Renal cortex interstitium (tissue), 15 donors: ENCODE data around the gene CYTH1. TPM values are rescaled to one million over a fixed set of nuclear protein-coding genes. Genes with fewer than 3 reads are reported as not detected.

Experiments used
- DNase-seq, 11 donors: peaks; one replicate each; pipeline ENCODE4 v3.0.0-alpha.2; 2013; ENCODE audit warnings: low read depth in 9 of 11, low spot score in 4 of 11; ENCODE audit errors: extremely low read depth in 1 of 11
- long read RNA-seq, 16 experiments: transcript quantifications; one replicate each; lab custom pipeline, GENCODE V29; 2026
- polyA plus RNA-seq, 3 donors: library from polyadenylated mRNA; unstranded; fragments of 120-200 nt; gene quantifications; one replicate each; pipeline ENCODE4 v1.2.1, GENCODE V29; 2013; ENCODE audit not compliant: insufficient read length in 3 of 3

CYTH1 gene
- polyA plus RNA-seq: 10 to 100 TPM; 23.1 to 26.3 (median 23.2) TPM
- long read RNA-seq, donor 1, full-length matches to known transcripts: 6 of 6 reads
- long read RNA-seq, donor 1, partial matches to known transcripts: 0 of 6 reads
- long read RNA-seq, donor 1, other reads (novel, unspliced or antisense): 0 of 6 reads
- long read RNA-seq, donor 2, full-length matches to known transcripts: 10 of 16 reads
- long read RNA-seq, donor 2, partial matches to known transcripts: 6 of 16 reads
- long read RNA-seq, donor 2, other reads (novel, unspliced or antisense): 0 of 16 reads
- long read RNA-seq, donor 3, full-length matches to known transcripts: 7 of 7 reads
- long read RNA-seq, donor 3, partial matches to known transcripts: 0 of 7 reads
- long read RNA-seq, donor 3, other reads (novel, unspliced or antisense): 0 of 7 reads
- long read RNA-seq, donor 4, full-length matches to known transcripts: 10 of 10 reads
- long read RNA-seq, donor 4, partial matches to known transcripts: 0 of 10 reads
- long read RNA-seq, donor 4, other reads (novel, unspliced or antisense): 0 of 10 reads
- long read RNA-seq, donor 5: 0 reads
- long read RNA-seq, donor 6, full-length matches to known transcripts: 13 of 13 reads
- long read RNA-seq, donor 6, partial matches to known transcripts: 0 of 13 reads
- long read RNA-seq, donor 6, other reads (novel, unspliced or antisense): 0 of 13 reads
- long read RNA-seq, donor 7, full-length matches to known transcripts: 8 of 8 reads
- long read RNA-seq, donor 7, partial matches to known transcripts: 0 of 8 reads
- long read RNA-seq, donor 7, other reads (novel, unspliced or antisense): 0 of 8 reads
- long read RNA-seq, donor 8: 0 reads
- long read RNA-seq, donor 9, full-length matches to known transcripts: 4 of 4 reads
- long read RNA-seq, donor 9, partial matches to known transcripts: 0 of 4 reads
- long read RNA-seq, donor 9, other reads (novel, unspliced or antisense): 0 of 4 reads
- long read RNA-seq, donor 10, full-length matches to known transcripts: 4 of 4 reads
- long read RNA-seq, donor 10, partial matches to known transcripts: 0 of 4 reads
- long read RNA-seq, donor 10, other reads (novel, unspliced or antisense): 0 of 4 reads
- long read RNA-seq, donor 11, full-length matches to known transcripts: 14 of 14 reads
- long read RNA-seq, donor 11, partial matches to known transcripts: 0 of 14 reads
- long read RNA-seq, donor 11, other reads (novel, unspliced or antisense): 0 of 14 reads
- long read RNA-seq, donor 12, full-length matches to known transcripts: 5 of 5 reads
- long read RNA-seq, donor 12, partial matches to known transcripts: 0 of 5 reads
- long read RNA-seq, donor 12, other reads (novel, unspliced or antisense): 0 of 5 reads
- long read RNA-seq, donor 13: 0 reads
- long read RNA-seq, donor 14, full-length matches to known transcripts: 5 of 5 reads
- long read RNA-seq, donor 14, partial matches to known transcripts: 0 of 5 reads
- long read RNA-seq, donor 14, other reads (novel, unspliced or antisense): 0 of 5 reads
- long read RNA-seq, donor 15, full-length matches to known transcripts: 4 of 4 reads
- long read RNA-seq, donor 15, partial matches to known transcripts: 0 of 4 reads
- long read RNA-seq, donor 15, other reads (novel, unspliced or antisense): 0 of 4 reads
- long read RNA-seq, donor 16, full-length matches to known transcripts: 31 of 31 reads
- long read RNA-seq, donor 16, partial matches to known transcripts: 0 of 31 reads
- long read RNA-seq, donor 16, other reads (novel, unspliced or antisense): 0 of 31 reads

DNA sequence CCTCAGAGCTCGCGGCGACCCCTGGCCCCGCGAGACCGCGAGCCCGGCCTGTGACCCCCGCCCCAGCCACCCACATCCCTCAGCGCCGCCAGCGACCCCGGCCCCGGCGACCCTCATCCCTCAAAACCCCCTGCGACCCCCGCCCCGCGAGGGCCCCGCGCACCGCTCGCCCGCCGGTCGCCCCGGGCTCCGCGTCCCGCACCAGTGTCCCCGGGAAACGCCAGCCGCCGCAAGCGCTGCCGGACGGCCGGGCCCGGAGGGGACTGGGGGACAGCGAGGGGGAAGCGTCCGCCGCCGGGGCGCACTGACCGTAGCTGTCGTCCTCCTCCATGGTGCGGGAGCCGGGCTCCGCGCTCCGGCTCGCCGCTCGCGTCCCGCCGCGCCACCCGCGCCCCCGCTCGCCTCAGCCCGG is at the start of gene CYTH1:
TSS of gene CYTH1 (minus strand) at position 381 of the 412 bp plus-strand sequence. CDS start at position 331, 50 bp downstream.
- DNase-seq: no peak

DNA sequence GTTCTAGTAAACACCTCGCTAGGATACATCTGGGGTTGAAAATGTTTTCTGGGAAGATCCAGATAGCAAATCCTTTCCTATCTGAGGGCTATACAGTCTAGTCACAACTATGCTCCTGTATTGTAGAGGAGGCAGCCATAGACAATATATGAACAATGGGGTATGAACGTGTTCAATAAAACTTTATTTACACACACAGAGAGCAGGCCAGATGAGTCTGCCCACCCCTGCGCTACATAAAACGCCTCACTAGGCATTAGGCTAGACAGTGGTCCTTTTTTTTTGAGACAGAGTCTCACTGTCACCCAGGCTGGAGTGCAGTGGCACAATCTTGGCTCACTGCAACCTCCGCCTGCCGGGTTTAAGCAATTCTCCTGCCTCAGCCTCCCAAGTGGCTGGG is 47.4 kb upstream of the CYTH1 start:
- DNase-seq: no peak

DNA sequence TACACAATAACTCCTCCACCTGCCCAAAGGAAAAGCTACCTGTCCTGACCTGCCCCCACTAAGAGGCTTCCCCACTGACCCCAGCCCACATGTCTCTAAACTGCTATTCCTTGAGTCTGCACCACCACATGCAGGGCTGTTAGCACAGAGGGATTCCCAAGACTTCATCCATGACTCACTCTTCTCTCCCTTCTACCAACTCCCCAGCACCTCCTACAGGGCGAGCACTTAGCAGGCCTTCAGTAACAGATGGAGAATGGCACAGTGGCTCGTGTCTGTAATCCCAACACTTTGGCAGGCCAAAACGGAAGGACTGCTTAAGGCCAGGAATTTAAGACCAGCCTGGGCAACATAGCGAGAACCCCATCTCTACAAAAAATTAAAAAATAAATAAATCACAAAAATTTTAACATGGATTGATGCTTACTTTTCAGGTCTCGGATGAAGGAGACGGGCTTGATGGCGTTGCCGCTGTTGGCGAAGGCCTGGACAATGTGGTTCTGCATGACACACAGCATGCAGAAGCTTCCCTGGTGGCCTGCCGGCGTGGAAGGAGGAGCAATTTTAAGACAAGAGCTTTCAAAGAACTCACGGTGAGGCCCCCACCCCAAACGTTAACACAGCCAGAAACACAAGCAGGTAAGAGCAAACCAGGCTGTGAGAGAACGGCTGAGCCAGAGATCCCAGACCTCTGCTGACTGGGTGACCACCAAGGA is 46.6 kb upstream of the CYTH1 start:
- DNase-seq: no peak

DNA sequence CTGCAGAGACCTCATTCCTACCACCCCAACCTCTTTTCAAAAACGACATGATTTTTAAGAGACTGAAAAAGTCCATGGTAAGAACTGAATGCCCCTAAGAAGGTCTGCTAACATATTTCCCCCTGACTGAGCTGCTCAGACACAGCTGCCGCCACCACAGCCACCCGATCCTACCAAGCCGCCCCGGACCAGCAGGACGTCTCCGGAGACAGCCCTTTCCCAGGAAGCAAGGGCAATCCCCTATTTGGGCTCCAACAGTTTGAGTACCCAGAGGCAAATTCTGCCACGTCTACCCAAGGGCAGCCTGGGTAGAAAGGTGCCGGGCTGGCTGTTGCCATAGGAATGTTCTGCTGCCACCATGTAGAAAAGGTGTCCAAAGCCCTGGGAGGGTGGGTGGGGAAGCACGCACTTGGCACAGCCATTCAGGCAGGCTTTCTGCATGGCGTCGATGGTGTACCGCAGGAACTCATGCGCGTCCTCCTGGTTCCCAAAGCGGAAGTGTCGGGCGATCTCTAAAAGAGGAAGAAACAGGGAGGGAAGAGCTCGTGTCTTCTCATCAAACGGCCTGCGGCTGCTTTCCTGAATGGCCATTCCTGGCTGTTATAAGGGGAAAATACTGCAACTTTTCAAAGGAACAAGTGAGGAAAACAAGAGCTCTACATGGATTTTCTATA is 44.9 kb upstream of the CYTH1 start:
- DNase-seq: no peak

DNA sequence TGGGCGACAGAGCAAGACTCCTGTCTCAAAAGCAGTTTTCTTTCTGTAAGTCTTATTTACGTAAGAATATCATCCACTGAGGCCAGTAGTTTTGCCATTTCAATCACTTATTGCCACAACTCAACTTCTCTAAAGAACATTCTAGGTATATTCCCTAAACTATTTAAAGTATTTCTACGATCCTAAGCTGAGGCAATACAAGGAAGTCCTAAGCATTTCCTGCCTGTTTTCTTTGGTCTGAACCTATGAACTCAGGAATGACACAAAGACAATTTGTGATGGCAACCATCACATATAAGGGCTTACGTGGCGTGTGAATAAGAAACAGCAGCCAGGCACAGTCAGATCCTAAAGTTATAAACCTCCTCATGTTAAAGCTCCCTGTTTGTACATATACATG is 44.3 kb upstream of the CYTH1 start:
- no peak for DNase-seq

DNA sequence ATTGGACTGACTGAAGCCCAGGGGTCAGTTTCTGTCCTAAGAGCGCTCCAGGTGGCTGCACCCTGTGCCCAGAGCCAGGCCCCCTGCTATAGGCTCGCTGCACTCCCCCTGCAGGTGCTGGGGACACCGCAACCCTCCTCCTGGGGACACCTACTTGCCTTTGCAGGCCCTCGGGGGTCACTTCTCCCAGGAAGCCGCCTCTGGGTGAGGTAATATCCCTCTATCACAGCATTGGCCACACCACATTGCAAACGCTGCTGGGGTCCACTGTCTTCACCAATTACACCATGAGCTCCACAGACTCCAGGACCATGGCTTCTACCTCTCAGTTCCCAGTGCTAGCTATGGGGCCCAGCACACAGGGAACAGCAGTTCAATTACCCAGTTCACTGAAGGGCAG is 43.6 kb upstream of the CYTH1 start:
- DNase-seq: no peak

DNA sequence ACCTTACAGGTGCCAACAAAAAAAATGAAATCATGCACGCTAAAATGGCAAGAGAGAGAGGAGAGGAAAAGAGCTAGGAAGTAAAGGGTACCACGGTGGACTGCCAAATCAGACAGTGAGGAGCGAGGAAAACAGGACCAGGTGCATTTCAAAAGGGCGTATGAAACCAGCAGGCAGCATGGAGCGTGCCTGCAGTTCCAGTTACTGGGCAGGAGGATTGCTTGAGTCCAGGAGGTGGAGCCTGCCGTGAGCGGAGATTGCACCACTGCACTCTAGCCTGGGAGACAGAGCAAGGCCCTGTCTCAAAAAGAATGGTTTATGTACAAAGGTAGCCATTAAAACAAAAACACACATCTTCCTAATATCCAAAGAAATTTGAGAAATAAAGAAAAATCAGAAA is 42.2 kb upstream of the CYTH1 start:
- peak in 2 of 11 donors; percentile 25 to 26 for DNase-seq

DNA sequence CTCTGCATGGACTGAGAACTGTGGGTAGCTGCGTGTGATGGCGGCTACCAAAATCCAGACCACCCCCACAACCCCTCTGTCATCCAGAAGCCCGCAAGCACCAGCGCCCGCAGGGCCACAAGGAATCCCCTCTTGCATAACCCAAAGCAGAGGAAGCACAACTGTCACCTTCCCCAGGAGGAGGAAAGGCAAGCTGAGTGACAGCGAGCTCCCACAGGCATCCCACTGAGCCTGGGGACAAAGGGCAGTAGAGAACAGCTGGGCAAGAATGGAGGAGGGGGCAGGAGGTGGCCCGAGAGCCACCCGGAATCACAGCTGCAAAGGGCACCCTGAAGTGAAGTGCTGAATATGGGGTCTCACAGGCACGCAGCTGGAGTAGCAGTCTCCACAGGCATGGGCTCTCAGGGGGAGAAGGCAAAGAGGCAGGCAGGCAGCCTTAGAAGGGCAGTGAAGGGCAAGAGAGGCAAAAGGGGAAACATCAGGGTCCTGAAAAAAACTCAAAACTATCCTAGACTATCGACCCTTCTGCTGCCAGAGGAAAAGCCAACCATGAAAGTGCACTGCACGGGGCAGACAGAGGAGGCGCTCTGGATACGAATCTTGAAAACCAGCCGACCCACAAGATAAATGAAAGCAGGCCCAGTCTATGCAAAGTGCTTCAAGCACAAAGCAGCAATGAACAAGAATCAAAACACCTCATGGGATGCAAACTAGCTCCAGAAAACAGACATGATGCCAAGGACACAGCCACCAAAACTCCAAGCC is 41.4 kb upstream of the CYTH1 start:
- no peak for DNase-seq

DNA sequence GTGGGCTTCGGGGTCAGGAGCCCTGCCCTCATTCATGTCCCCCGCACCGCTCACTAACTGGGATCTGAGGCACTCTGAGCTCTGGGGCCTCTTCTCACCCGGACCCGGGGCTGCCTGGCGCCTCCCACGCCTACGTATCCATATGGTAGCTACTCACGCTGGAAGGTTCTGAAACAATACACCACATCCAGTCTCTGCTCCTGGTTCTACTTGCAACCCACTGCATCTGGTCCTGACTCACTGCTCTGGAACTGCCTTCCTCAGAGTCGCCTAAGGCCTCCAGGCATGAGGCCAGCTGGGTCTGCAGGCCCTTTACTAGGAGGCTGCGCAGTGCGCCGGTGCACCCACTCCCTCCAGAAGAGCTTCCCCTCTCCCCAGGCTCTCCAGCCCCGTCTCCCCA is 40.5 kb upstream of the CYTH1 start:
- no peak for DNase-seq

GRCh38 chr17:78821961-78822360 is 39.9 kb upstream of the CYTH1 start:
- no peak for DNase-seq

GRCh38 chr17:78820841-78821240 is 38.8 kb upstream of the CYTH1 start:
- no peak for DNase-seq

DNA sequence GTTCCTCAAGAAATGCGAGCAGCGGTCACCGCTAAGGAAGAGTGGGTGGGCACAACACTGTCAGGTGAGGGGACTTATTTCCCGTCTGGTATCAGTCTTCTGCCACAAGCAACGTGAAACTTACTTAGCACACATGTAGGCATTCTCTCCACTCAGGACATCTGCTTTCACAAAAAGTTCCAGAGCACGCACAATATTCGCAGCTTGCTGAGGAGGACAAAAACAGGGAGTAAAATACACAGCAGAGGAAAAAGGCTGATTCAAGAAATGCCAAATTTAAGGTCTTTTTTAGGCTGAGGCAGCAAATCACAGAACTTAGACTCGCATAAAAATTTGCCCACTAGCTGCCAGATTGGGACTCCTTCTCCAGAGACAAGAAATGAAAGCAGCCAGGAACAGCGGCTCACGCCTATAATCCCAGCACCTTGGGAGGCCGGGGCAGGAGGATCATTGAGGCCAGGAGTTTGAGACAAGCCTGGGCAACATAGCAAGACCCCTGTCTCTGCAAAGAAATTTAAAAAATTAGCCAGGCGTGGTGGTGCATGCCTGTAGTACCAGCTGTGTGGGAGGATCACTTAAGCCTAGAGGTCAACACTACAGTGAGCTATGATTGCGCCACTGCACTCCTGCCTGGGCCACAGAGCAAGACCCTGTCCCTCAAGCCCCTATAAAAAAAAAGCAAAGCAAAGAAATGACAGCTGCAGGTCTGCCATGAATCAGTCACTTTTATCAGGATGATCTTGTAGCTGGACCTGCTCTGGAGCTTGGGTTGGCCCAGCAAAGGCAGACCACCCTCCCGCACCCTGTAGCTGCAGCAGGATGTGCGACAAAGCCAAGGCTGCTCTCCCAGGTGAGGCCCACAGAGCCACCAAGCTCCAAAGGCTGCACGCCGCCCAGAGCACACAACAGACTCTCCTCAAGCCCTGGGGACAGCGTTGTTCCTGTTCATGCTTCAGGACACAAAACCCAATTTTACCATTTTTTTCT is 38.0 kb upstream of the CYTH1 start:
- DNase-seq: no peak

GRCh38 chr17:78819402-78819801 is 37.3 kb upstream of the CYTH1 start:
- DNase-seq: no peak

GRCh38 chr17:78818932-78819331 is 36.9 kb upstream of the CYTH1 start:
- peak in 1 of 11 donors; percentile 25 for DNase-seq

DNA sequence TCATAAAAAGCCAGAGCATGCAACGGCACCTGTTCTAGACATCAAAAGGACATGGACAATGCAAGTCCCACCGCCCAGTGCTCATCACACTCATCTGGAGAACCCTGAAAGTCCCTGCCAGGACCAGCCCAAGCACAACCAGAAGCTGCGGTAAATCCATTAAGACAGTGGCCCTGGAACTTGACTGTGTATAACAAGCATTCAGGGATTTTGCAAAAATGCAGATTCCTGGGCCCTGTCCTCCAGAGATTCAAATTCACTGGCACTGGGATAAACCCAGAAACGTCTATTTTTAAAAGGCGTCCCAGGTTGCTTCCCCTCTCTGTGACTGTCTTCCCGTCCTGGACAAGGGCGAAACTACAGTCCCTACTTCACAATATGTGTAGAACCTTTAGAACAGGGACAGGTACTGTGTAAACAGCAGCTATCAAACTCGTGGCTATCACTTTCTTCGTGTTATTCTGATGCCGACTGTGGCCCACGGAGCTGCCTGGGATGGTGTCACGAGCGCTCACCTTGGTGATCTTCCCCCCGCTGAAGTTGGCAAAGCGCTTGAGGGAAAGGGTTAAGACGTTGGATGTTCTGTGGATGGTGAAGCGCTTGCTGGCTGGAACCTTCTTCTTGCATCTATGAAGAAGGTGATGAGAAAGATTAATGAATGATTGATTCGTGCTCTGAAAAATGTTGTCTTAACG is 36.2 kb upstream of the CYTH1 start:
- DNase-seq: no peak
